Skeletal muscle tissue (tissue), 4 donors: ENCODE measurements around the gene SOX5. TPM values are rescaled to one million over a fixed set of nuclear protein-coding genes. Genes with fewer than 3 reads are reported as not detected.
A peak's percentile ranks its signal among the peaks of the same experiment; 100 is the strongest.

ENCODE experiments used
- H3K27ac ChIP-seq: one replicate; pipeline ENCODE4 v1.7.0; 2013; ENCODE audit warnings: mild to moderate bottlenecking, low read depth, low read length, inconsistent platforms
- H3K27me3 ChIP-seq, 3 donors: one replicate each; pipeline ENCODE4 v1.7.0; 2013; ENCODE audit warnings: low read length in 3 of 3; ENCODE audit not compliant: control insufficient read depth in 3 of 3, insufficient read depth in 3 of 3
- H3K36me3 ChIP-seq, 3 donors: one replicate each; pipeline ENCODE4 v1.7.0; 2013; ENCODE audit warnings: low read length in 3 of 3; ENCODE audit not compliant: control insufficient read depth in 3 of 3, insufficient read depth in 3 of 3
- H3K4me1 ChIP-seq, 3 donors: one replicate each; pipeline ENCODE4 v1.7.0; 2013; ENCODE audit warnings: low read length in 3 of 3, mild to moderate bottlenecking in 3 of 3; ENCODE audit not compliant: control insufficient read depth in 3 of 3, insufficient read depth in 3 of 3
- H3K4me3 ChIP-seq, 3 donors: one replicate each; pipeline ENCODE4 v1.7.0; 2013; ENCODE audit warnings: low read length in 3 of 3
- H3K9ac ChIP-seq, 3 donors: one replicate each; pipeline ENCODE4 v1.7.0; 2013; ENCODE audit warnings: low read length in 3 of 3, mild to moderate bottlenecking in 3 of 3, moderate library complexity in 2 of 3, low read depth in 1 of 3
- H3K9me3 ChIP-seq, 3 donors: one replicate each; pipeline ENCODE4 v1.7.0; 2013; ENCODE audit warnings: low read length in 3 of 3; ENCODE audit not compliant: control insufficient read depth in 3 of 3
- total RNA-seq: library from RNA; depleted of rRNA; stranded (reverse); fragments of >200 nt; gene quantifications from one replicate; pipeline ENCODE4 v1.2.3, GENCODE V29; 2014
- donor health status: Osteomylitis.

SOX5 gene
- 6.3 TPM for total RNA-seq

DNA sequence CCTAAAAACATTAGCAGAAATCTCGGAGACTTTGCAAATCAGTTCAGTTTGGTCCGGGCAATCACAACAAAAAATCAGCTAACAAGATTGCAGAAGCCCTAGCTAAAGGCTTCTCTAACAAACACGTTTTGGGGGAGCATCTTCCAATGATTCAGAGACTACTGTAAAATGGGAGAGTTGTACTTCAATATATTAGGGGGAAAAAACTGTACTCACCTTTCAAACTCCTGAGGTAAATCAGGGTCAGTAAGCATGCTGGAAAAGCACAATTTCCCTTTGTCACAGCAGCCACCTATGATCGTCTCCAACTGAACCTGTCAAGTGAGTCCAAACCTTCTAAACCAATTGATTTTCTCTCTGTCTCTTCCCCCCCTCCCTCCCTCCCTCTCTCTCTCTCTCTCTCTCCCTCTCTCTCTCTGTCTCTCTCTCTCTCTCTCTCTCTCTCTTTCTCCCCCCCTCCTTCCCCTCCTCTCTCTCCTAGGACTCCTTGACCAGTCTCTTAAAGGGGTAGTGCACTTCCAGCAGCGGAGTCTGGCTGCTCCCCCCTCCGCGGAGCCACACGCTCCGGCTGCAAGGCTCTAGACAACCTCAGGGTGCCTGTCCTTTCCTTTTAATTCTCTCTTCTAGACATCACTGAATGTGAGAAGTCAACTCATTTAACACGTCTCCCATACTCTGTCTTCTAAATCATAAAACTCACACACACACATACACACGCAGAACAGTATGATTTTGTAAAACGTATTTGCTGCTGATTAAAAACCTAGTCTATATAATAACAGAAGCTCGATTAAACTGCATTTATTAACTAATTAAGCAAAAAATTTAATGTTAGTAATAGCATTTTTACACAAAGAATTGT lies at the start of gene SOX5:
SOX5 (minus strand) TSS at position 323 of the 862 bp plus-strand sequence; CDS start at position 254, 69 bp downstream.
- no peak within 1 kb of the TSS for H3K27ac ChIP-seq
- H3K4me3 ChIP-seq = peak within 1 kb of the TSS; percentile 58 to 76 (median 67)
- H3K36me3 ChIP-seq = no peaks in the 10 kb centered on the region
- H3K4me1 ChIP-seq = peaks cover 0 to 3% (median 2%) of the 10 kb centered on the region in 3 donors
- H3K27me3 ChIP-seq = peaks cover 2 to 7% (median 2%) of the 10 kb centered on the region in 3 donors
- no peaks in the 10 kb centered on the region for H3K9me3 ChIP-seq
- peak within 1 kb of the TSS; percentile 30 to 51 (median 40) for H3K9ac ChIP-seq

DNA sequence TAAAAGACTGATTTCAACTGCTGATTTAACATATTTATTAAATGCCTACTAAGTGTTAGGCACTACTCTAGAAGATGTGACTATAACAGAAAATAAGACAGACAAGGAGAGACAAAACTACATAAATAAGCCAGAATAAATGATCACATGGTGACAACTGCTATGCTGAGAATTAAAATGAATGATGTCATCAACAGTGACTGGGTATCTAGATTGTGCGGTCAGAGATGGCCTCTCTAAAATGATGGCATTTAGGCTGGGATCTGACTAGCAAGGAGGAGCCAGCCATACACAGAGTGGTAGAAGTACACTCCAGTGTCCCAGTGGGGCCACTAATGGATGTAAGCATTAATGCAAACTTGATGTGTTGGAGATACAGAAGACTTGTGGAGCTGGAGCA lies 37.6 kb upstream of the SOX5 start:
- H3K4me1 ChIP-seq = no peaks in the 10 kb centered on the region
- H3K27me3 ChIP-seq = no peaks in the 10 kb centered on the region
- H3K27ac ChIP-seq = no peak overlapping the region
- no peak overlapping the region for H3K9ac ChIP-seq
- H3K4me3 ChIP-seq = no peak overlapping the region
- H3K36me3 ChIP-seq = no peaks in the 10 kb centered on the region
- H3K9me3 ChIP-seq = peaks cover 0 to 3% (median 0%) of the 10 kb centered on the region in 3 donors

DNA sequence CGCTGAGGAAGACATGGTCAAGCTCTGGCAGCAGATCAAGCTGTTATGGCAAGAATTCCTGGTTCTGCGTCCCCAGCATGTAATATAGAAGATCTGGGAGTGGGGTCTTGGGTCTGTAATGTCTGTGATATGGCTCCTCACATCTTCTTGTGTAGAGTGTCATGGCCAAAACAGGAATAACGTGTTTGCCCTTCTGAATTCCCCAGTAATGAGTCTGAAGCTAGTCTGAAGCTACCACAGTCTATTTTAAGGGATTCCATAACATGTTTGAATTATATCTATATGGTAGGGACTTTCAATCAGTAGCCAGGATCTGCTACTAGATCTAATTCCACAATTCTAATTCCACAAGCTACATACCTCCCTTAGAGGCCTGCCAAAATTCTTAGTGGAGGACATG lies 31.4 kb upstream of the SOX5 start:
- H3K4me3 ChIP-seq = no peak overlapping the region
- no peak overlapping the region for H3K27ac ChIP-seq
- H3K4me1 ChIP-seq = no peaks in the 10 kb centered on the region
- no peaks in the 10 kb centered on the region for H3K9me3 ChIP-seq
- no peak overlapping the region for H3K9ac ChIP-seq
- no peaks in the 10 kb centered on the region for H3K27me3 ChIP-seq
- H3K36me3 ChIP-seq = no peaks in the 10 kb centered on the region

DNA sequence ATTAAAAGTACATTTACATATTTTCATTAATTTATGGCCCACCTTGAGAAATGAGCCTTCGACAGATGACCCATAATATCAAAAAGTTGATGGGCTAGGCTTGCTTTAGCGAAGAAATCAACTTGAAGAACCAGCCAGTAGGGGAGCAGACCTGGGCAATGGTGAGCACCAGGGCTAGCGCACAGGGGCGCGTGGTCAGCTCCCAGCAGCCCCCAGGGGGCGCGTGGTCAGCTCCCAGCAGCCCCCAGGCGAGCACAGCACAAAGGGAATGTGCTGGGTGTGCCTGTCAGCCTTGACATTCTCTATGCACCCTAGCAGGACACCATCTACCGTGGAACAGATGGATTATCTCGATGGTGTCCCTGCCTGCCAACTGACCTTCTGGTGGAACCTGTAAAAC lies 15.3 kb upstream of the SOX5 start:
- H3K36me3 ChIP-seq = no peaks in the 10 kb centered on the region
- no peak overlapping the region for H3K9ac ChIP-seq
- no peak overlapping the region for H3K4me3 ChIP-seq
- H3K9me3 ChIP-seq = no peaks in the 10 kb centered on the region
- no peaks in the 10 kb centered on the region for H3K4me1 ChIP-seq
- no peak overlapping the region for H3K27ac ChIP-seq
- no peaks in the 10 kb centered on the region for H3K27me3 ChIP-seq

- H3K4me3 ChIP-seq = no peak overlapping the region
- no peaks in the 10 kb centered on the region for H3K9me3 ChIP-seq
- no peak overlapping the region for H3K27ac ChIP-seq
- no peak overlapping the region for H3K9ac ChIP-seq
- H3K27me3 ChIP-seq = no peaks in the 10 kb centered on the region
- H3K4me1 ChIP-seq = no peaks in the 10 kb centered on the region
- H3K36me3 ChIP-seq = no peaks in the 10 kb centered on the region
These were observed 10.4 kb upstream of the SOX5 start for GRCh38 chr12:23959826-23960225.

GRCh38 chr12:23954332-23954731 lies 4.9 kb upstream of the SOX5 start:
- H3K27me3 ChIP-seq = peaks cover 0 to 7% (median 0%) of the 10 kb centered on the region in 3 donors

DNA sequence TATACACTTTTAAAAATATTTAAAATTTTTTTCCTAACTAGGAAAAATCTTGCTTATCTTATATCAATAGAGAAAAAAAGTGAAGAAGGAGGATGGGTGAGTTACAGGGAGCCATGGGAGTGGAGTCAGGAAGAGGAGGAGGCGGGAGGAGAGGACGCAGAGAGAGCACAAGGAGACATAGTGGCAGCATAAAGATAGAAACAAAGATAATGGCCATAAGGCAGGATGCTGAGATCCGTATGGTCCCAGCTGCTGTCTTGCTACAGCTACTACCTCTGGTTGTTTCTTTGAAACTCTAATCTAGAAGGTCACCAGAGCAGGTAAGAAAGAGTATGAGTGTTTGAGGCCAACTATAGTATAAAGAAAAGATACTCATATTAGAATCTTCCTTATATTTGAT lies 2.6 kb upstream of the SOX5 start:
- Histone ChIP-seq H3K9me3 (no peaks in the 10 kb centered on the region), H3K27ac (no peak overlapping the region), H3K4me3 (no peak overlapping the region), H3K4me1 (peaks cover 0 to 3% (median 2%) of the 10 kb centered on the region in 3 donors), H3K27me3 (peaks cover 2 to 7% (median 2%) of the 10 kb centered on the region in 3 donors), H3K36me3 (no peaks in the 10 kb centered on the region), H3K9ac (no peak overlapping the region)

More at GRCh38 chr12:23954332-23954731, 4.9 kb upstream of the SOX5 start:
- Histone ChIP-seq H3K4me1 (peaks cover 0 to 2% (median 0%) of the 10 kb centered on the region in 3 donors), H3K4me3 (no peak overlapping the region), H3K36me3 (no peaks in the 10 kb centered on the region), H3K9me3 (no peaks in the 10 kb centered on the region), H3K9ac (no peak overlapping the region), H3K27ac (no peak overlapping the region)

DNA sequence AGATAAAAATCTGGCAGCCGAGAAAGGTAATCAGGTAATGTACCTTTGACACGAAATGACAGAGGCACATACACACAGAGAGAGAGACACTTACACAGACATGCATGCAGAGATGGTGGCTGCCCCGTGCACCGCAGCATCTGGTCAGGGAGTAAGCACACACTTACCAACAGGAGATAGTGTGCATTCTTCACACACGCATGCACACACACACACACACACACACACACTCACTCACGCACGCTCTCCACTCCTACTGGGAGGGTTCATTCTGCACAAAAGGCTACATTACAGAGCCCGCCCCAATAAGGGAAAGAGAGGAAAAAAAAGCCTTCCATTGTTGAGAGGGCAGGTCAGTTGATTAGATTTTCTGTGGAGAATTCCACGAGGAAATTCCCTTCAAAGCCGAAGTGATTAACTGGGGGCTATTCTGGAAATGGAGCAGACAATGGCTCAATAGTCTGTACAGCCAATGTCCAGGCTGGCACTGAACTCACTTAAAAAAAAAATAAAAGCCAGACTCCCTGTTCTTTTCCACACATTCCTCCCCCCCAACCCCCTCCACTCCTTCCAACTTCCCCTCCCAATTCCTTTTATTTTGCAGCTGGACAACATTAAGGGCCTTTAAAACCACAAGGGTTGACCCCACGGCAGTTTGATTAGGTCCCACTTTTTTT lies 1.4 kb upstream of the SOX5 start:
- Histone ChIP-seq H3K27me3 (peaks cover 2 to 7% (median 2%) of the 10 kb centered on the region in 3 donors), H3K36me3 (no peaks in the 10 kb centered on the region), H3K9ac (peak overlapping the region in 1 of 3 donors; percentile 51), H3K9me3 (no peaks in the 10 kb centered on the region), H3K27ac (no peak overlapping the region), H3K4me1 (peaks cover 0 to 3% (median 2%) of the 10 kb centered on the region in 3 donors), H3K4me3 (peak overlapping the region; percentile 56 to 76 (median 58))

DNA sequence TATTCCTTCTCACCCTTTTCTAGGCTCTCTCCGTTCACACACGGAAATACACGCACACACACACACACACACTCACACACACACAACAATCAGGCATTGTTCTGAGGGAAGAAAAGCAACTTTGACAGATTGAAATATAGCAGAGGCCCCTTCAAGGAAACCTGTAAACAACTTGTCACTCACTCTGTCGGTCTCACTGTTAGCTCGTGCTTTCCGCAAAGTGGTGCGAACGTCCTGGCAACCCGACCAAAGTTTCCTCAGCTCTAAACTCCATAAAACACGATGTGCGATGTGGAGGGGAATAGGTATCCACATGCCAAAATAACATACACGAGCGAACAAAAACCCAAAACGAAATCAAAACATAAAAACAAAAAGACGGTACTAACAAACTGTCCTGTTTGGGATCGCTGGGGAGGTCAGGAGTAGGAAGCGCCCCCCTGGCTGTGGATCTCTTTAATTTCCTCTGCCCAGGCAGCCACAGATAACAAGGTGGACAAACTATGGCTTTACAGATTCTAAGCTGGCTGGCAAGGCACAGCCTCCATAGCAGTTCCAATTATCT lies 822 bp upstream of the SOX5 start:
- Histone ChIP-seq H3K4me3 (peak overlapping the region; percentile 58 to 76 (median 67)), H3K4me1 (peaks cover 0 to 3% (median 2%) of the 10 kb centered on the region in 3 donors), H3K27me3 (peaks cover 2 to 7% (median 2%) of the 10 kb centered on the region in 3 donors), H3K36me3 (no peaks in the 10 kb centered on the region), H3K9ac (peak overlapping the region in 2 of 3 donors; percentile 40 to 51), H3K27ac (no peak overlapping the region), H3K9me3 (no peaks in the 10 kb centered on the region)
